Measurements from ENCODE around the gene CDYL2.
A peak's percentile ranks its signal among the peaks of the same experiment; 100 is the strongest.

Gene CDYL2

GRCh38 chr16:80703131-80704071 is 101.0 kb downstream of the CDYL2 start:
- DNase-seq: no peak

- DNase-seq: no peak
Observed at GRCh38 chr16:80702696-80703095, 101.7 kb downstream of the CDYL2 start.

- DNase-seq: no peak
Observed at GRCh38 chr16:80700558-80700957, 103.8 kb downstream of the CDYL2 start.

GRCh38 chr16:80695020-80695419 is 109.4 kb downstream of the CDYL2 start:
- DNase-seq: no peak

GRCh38 chr16:80693553-80693952 is 110.8 kb downstream of the CDYL2 start:
- no peak for DNase-seq

GRCh38 chr16:80692270-80692669 is 112.1 kb downstream of the CDYL2 start:
- no peak for DNase-seq

- DNase-seq: no peak
Observed at GRCh38 chr16:80691111-80691741, 113.2 kb downstream of the CDYL2 start.

- no peak for DNase-seq
Observed at GRCh38 chr16:80689487-80689886, 114.9 kb downstream of the CDYL2 start.

GRCh38 chr16:80687606-80688005 is 116.8 kb downstream of the CDYL2 start:
- no peak for DNase-seq

GRCh38 chr16:80684906-80685305 is 119.5 kb downstream of the CDYL2 start:
- no peak for DNase-seq

- no peak for DNase-seq
Observed at GRCh38 chr16:80684136-80684765, 120.1 kb downstream of the CDYL2 start.

- DNase-seq: no peak
Observed at GRCh38 chr16:80683646-80684045, 120.8 kb downstream of the CDYL2 start.

GRCh38 chr16:80682421-80683070 is 121.9 kb downstream of the CDYL2 start:
- no peak for DNase-seq

- DNase-seq: no peak
Observed at GRCh38 chr16:80681436-80681835, 123.0 kb downstream of the CDYL2 start.

- no peak for DNase-seq
Observed at GRCh38 chr16:80680839-80681238, 123.6 kb downstream of the CDYL2 start.

GRCh38 chr16:80680046-80680445 is 124.4 kb downstream of the CDYL2 start:
- no peak for DNase-seq

- no peak for DNase-seq
Observed at GRCh38 chr16:80674884-80675283, 129.5 kb downstream of the CDYL2 start.

- no peak for DNase-seq
Observed at GRCh38 chr16:80672379-80672778, 132.0 kb downstream of the CDYL2 start.

- DNase-seq: no peak
Observed at GRCh38 chr16:80671281-80671849, 133.0 kb downstream of the CDYL2 start.

GRCh38 chr16:80670170-80670865 is 134.1 kb downstream of the CDYL2 start:
- DNase-seq: peak; percentile 18

GRCh38 chr16:80669673-80670072 is 134.7 kb downstream of the CDYL2 start:
- DNase-seq: no peak

GRCh38 chr16:80667925-80668324 is 136.5 kb downstream of the CDYL2 start:
- DNase-seq: no peak
